GM23248 (cell line): ENCODE measurements around the gene LAPTM5. TPM values are rescaled to one million over a fixed set of nuclear protein-coding genes. Genes with fewer than 3 reads are reported as not detected.

Source experiments
- DNase-seq: peaks from one replicate; pipeline ENCODE4 v3.0.0-alpha.2; 2015
- H2AFZ ChIP-seq: fragments of 200-600 bp; sonication (generic); 2 replicates; pipeline ENCODE4 v1.6.1; 2016; ENCODE audit warnings: antibody characterized with exemption
- H3F3A ChIP-seq: fragments of 200-600 bp; sonication (generic); 2 replicates; pipeline ENCODE4 v1.6.1; 2016; ENCODE audit warnings: mild to moderate bottlenecking, antibody characterized with exemption, mixed run types; ENCODE audit not compliant: insufficient read depth
- H3K27ac ChIP-seq: fragments of 200-600 bp; sonication (generic); 2 replicates; pipeline ENCODE4 v1.5.1; 2016; ENCODE audit warnings: mild to moderate bottlenecking
- H3K27me3 ChIP-seq: fragments of 200-600 bp; sonication (generic); replicated peaks from 2 replicates; pipeline ENCODE4 v1.6.1; 2016; ENCODE audit warnings: mild to moderate bottlenecking; ENCODE audit not compliant: insufficient read depth
- H3K36me3 ChIP-seq: fragments of 200-600 bp; sonication (generic); 2 replicates; pipeline ENCODE4 v1.6.1; 2016; ENCODE audit warnings: low read depth, mild to moderate bottlenecking
- H3K4me1 ChIP-seq: fragments of 200-600 bp; sonication (generic); 2 replicates; pipeline ENCODE4 v1.6.1; 2016; ENCODE audit warnings: mild to moderate bottlenecking; ENCODE audit not compliant: insufficient read depth
- H3K4me2 ChIP-seq: fragments of 200-600 bp; sonication (generic); one replicate; pipeline ENCODE4 v1.6.1; 2016; ENCODE audit warnings: mild to moderate bottlenecking; ENCODE audit not compliant: unreplicated experiment
- H3K4me3 ChIP-seq: fragments of 200-600 bp; sonication (generic); 2 replicates; pipeline ENCODE4 v1.5.1; 2016; ENCODE audit warnings: mild to moderate bottlenecking
- H3K79me2 ChIP-seq: fragments of 200-600 bp; sonication (generic); 2 replicates; pipeline ENCODE4 v1.6.1; 2016; ENCODE audit warnings: mild to moderate bottlenecking; ENCODE audit not compliant: insufficient read depth
- H3K9ac ChIP-seq: fragments of 200-600 bp; sonication (generic); 2 replicates; pipeline ENCODE4 v1.6.1; 2016; ENCODE audit warnings: mild to moderate bottlenecking
- H3K9me2 ChIP-seq: fragments of 200-600 bp; sonication (generic); 2 replicates; pipeline ENCODE4 v1.6.1; 2016; ENCODE audit warnings: mixed run types, mild to moderate bottlenecking, moderate library complexity; ENCODE audit not compliant: insufficient read depth
- H3K9me3 ChIP-seq: fragments of 200-600 bp; sonication (generic); one replicate; pipeline ENCODE4 v1.6.1; 2017; ENCODE audit warnings: low read depth
- H4K20me1 ChIP-seq: fragments of 200-600 bp; sonication (generic); 2 replicates; pipeline ENCODE4 v1.6.0; 2016; ENCODE audit not compliant: insufficient read depth
- EZH2 ChIP-seq: fragments of 200-600 bp; sonication (generic); IDR thresholded peaks from 2 replicates; pipeline ENCODE4 v1.6.1; 2018; ENCODE audit warnings: antibody characterized with exemption, mild to moderate bottlenecking; ENCODE audit not compliant: insufficient read depth, poor library complexity, severe bottlenecking
- EZH2phosphoT487 ChIP-seq: fragments of 200-600 bp; sonication (generic); IDR thresholded peaks from 2 replicates; pipeline ENCODE4 v1.6.1; 2018; ENCODE audit warnings: antibody characterized with exemption, moderate library complexity, mild to moderate bottlenecking, low read depth; ENCODE audit not compliant: insufficient read depth
- WGBS, 2 experiments: methylation state at CpG; one replicate each; pipeline ENCODE4 v1.1.6; 2015 to 2017; ENCODE audit warnings: low lambda C conversion rate in 2 of 2, low coverage in 1 of 2; ENCODE audit errors: missing lambda C conversion rate in 2 of 2; 5-methylcytosine and 5-hydroxymethylcytosine counted together
- in situ Hi-C: fragments of 300-500 bp; cut with MboI; formaldehyde crosslinking; loops from 2 replicates; pipeline ENCODE4 v1.15.0; 2020
- polyA plus RNA-seq: library from polyadenylated mRNA; unstranded; fragments of >200 nt; fragmentation: Nextera tagmentation; extraction: Ambion mirVana; gene quantifications from 2 replicates; pipeline ENCODE4 v1.2.1, GENCODE V29; 2016
- total RNA-seq: library from RNA; depleted of rRNA; stranded (reverse); fragments of >200 nt; shearing (Covaris generic); gene quantifications from 2 replicates; pipeline ENCODE4 v1.2.3, GENCODE V29; 2014

Gene LAPTM5
- total and polyA plus RNA-seq, 2 experiments from 2014 or later: 0.36 TPM; not detected in 1

DNA sequence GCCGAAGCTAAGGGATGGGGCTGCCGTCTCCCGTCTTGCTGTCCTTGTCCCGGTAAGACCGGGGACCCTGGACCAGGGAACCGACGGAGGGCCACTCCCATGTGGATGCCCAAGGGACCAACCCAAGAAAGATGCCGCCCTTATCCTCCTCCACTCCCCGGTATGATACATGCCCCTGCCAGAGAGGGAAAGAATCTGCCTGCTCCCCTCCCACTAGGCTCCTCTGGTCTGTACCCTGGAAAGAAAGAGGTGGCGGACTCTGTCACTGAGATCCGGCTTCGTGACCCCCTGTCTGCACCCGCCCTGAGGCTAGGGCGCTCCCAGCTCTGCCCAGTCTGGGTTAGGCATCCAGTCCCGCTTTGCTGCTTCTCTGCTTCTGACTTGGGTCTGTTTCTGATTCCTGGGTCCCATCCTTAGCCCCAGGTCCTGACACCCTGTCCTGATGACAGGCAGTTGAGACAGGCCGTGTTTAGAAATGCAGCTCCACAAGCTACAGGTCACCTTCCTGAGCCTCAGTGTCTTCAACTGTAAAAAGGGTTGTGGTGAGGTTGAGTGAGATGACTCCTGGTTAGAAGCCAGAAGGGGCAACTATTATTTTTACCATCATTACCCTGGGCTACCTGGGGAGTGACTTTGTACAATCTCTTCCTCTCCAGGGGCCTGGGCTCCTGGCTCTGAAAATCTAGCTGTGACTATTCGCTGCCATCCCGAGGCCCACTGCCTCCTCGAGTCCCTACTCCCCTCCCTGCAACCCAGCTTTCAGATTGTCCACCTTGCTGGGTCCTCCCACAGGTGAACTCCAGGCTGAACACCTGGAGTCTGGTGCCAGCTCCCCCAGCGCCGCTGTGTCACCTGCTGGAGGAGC lies 37.9 kb downstream of the LAPTM5 start:
- peak overlapping the region; percentile 85 for H2AFZ ChIP-seq
- no peaks in the 10 kb centered on the region for H3K36me3 ChIP-seq
- H3F3A ChIP-seq: no peaks in the 10 kb centered on the region
- no peaks in the 10 kb centered on the region for H3K9me3 ChIP-seq
- no peaks in the 10 kb centered on the region for H3K79me2 ChIP-seq
- H3K4me3 ChIP-seq: peak overlapping the region; percentile 73
- WGBS, 2 experiments: 21 to 24% methylated on average over 19 to 20 of the region's 21 CpGs
- peak overlapping the region; percentile 92 for H3K27ac ChIP-seq
- TF ChIP-seq EZH2phosphoT487 (no peak), EZH2 (no peak)
- peak overlapping the region; percentile 86 for H3K4me2 ChIP-seq
- in situ Hi-C loops: loop anchor here (5.0 to 25.0 kb wide), 2 partner anchors 58 to 1482 kb away; partner anchors contain the start of genes MECR and PTPRU
- no peaks in the 10 kb centered on the region for H3K9me2 ChIP-seq
- no peaks in the 10 kb centered on the region for H3K27me3 ChIP-seq
- no peaks in the 10 kb centered on the region for H3K4me1 ChIP-seq
- H4K20me1 ChIP-seq: no peaks in the 10 kb centered on the region
- peak; percentile 58 for DNase-seq
- H3K9ac ChIP-seq: peak overlapping the region; percentile 88

GRCh38 chr1:30718636-30719405 lies 38.8 kb downstream of the LAPTM5 start:
- H3K4me1 ChIP-seq: no peaks in the 10 kb centered on the region
- H3K27ac ChIP-seq: peak overlapping the region; percentile 92
- peak overlapping the region; percentile 86 for H3K4me2 ChIP-seq
- H3K9ac ChIP-seq: peak overlapping the region; percentile 88
- H3K9me3 ChIP-seq: no peaks in the 10 kb centered on the region
- 2 to 3% methylated on average over 48 to 55 of the region's 66 CpGs for WGBS, 2 experiments
- no peaks in the 10 kb centered on the region for H4K20me1 ChIP-seq
- DNase-seq: peak; percentile 99
- in situ Hi-C loops: loop anchor here (25.0 kb wide), 1 partner anchor 1482 kb away; the partner anchor contains the start of genes MECR and PTPRU
- peak overlapping the region; percentile 85 for H2AFZ ChIP-seq
- peak overlapping the region; percentile 73 for H3K4me3 ChIP-seq
- H3K79me2 ChIP-seq: no peaks in the 10 kb centered on the region
- H3K9me2 ChIP-seq: no peaks in the 10 kb centered on the region
- H3F3A ChIP-seq: no peaks in the 10 kb centered on the region
- TF ChIP-seq EZH2phosphoT487 (no peak), EZH2 (no peak)
- H3K27me3 ChIP-seq: no peaks in the 10 kb centered on the region
- H3K36me3 ChIP-seq: no peaks in the 10 kb centered on the region

DNA sequence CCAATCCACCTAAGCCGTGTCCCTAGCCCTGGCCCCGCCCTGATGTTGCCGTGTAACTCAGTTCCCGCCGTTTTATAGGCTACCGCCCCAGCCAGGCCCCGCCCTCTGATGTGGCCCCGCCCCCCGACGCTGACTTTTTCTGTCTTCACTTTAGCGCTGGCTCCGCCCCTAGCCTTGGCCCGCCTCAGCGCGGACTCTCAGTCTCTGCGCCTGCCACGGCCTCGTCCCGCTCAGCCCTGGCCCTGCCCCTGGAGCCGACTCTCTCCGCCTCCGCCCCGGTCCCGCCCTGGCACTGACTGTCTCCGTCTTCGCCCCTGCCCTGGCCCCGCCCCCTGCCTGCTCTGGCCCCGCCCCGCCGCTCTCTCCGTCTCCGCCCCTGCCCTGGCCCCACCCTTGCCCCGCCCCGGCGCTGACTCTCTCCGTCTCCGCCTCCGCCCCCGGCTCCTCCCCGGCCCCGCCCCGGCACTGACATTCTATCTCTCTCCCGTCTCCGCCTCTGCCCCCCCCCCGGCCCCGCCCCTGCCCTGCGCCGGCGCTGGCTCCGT lies 39.4 kb downstream of the LAPTM5 start:
- in situ Hi-C loops: loop anchor here (25.0 kb wide), 1 partner anchor 1481 kb away; the partner anchor contains the start of genes MECR and PTPRU
- peak overlapping the region; percentile 67 for H3K27ac ChIP-seq
- peak overlapping the region; percentile 75 for H3K4me2 ChIP-seq
- H3K9me2 ChIP-seq: no peaks in the 10 kb centered on the region
- H3K27me3 ChIP-seq: no peaks in the 10 kb centered on the region
- H3K9ac ChIP-seq: peak overlapping the region; percentile 67
- H3K79me2 ChIP-seq: no peaks in the 10 kb centered on the region
- no peaks in the 10 kb centered on the region for H3K4me1 ChIP-seq
- peak overlapping the region; percentile 92 for H2AFZ ChIP-seq
- WGBS, 2 experiments: 3% methylated on average over 5 to 50 of the region's 50 CpGs
- no peaks in the 10 kb centered on the region for H3K9me3 ChIP-seq
- H3K4me3 ChIP-seq: peak overlapping the region; percentile 67
- no peaks in the 10 kb centered on the region for H3F3A ChIP-seq
- H4K20me1 ChIP-seq: no peaks in the 10 kb centered on the region
- peak; percentile 99 for DNase-seq
- TF ChIP-seq EZH2phosphoT487 (no peak), EZH2 (no peak)
- no peaks in the 10 kb centered on the region for H3K36me3 ChIP-seq

GRCh38 chr1:30716646-30717045 lies 40.9 kb downstream of the LAPTM5 start:
- H2AFZ ChIP-seq: no peak overlapping the region
- no peaks in the 10 kb centered on the region for H3K27me3 ChIP-seq
- in situ Hi-C loops: loop anchor here (25.0 kb wide), 1 partner anchor 1479 kb away; the partner anchor contains the start of genes MECR and PTPRU
- H3K9me2 ChIP-seq: no peaks in the 10 kb centered on the region
- WGBS, 2 experiments: 96 to 97% methylated on average over 8 of the region's 8 CpGs
- H3K79me2 ChIP-seq: no peaks in the 10 kb centered on the region
- H3K9me3 ChIP-seq: no peaks in the 10 kb centered on the region
- no peaks in the 10 kb centered on the region for H4K20me1 ChIP-seq
- H3K4me2 ChIP-seq: no peak overlapping the region
- no peak overlapping the region for H3K4me3 ChIP-seq
- no peaks in the 10 kb centered on the region for H3K36me3 ChIP-seq
- peaks cover 5% of the 10 kb centered on the region; the same call in 1 of the 2 replicates for H3F3A ChIP-seq
- DNase-seq: no peak
- TF ChIP-seq EZH2phosphoT487: no peak
- no peak for TF ChIP-seq EZH2
- 0 out of 2 replicates have a peak, but pooled peaks cover 3% of the 10 kb centered on the region for H3K4me1 ChIP-seq
- H3K27ac ChIP-seq: no peak overlapping the region
- H3K9ac ChIP-seq: no peak overlapping the region
